Measurements from ENCODE around the gene LYZL1.

Gene LYZL1

DNA sequence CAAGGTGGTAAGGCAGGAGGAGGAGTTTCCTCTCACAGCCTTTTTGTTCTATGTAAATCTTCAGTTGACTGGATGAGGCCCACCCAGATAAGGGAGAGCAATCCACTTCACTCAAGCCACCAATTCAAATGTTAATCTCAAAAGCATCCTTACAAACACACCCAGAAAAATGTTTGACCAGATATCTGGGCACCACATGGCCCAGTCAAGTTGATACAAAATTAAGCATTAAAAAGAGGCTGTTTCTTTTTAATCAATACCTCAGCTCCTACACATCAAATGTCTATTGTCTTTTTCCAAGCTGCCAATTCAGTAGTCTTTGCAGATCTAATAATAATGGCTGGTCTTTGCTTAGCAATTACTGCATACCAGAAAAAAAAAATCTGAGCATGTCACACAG lies 18.0 kb upstream of the LYZL1 start:
- TF ChIP-seq ZFP30 (CRISPR knock-in tag; IDR thresholded peaks at IDR 0.05) (no peak), RARB (CRISPR knock-in tag; IDR thresholded peaks at IDR 0.05) (no peak), ZNF70 (CRISPR knock-in tag; IDR thresholded peaks at IDR 0.05) (no peak), ARNTL (CRISPR knock-in tag; IDR thresholded peaks at IDR 0.05; ENCODE audit: borderline replicate concordance, low read depth) (no peak), ZNF8 (CRISPR knock-in tag; IDR thresholded peaks at IDR 0.05) (no peak), TCF4 (CRISPR knock-in tag; IDR thresholded peaks at IDR 0.05; ENCODE audit: borderline replicate concordance) (no peak), CSDC2 (CRISPR knock-in tag; IDR thresholded peaks at IDR 0.05) (no peak), ESRRG (CRISPR knock-in tag; IDR thresholded peaks at IDR 0.05) (no peak), BACH2 (CRISPR knock-in tag; IDR thresholded peaks at IDR 0.05; ENCODE audit: borderline replicate concordance) (no peak), ZC3H10 (CRISPR knock-in tag; IDR thresholded peaks at IDR 0.05) (no peak)
- TF ChIP-seq, protein P1, sequence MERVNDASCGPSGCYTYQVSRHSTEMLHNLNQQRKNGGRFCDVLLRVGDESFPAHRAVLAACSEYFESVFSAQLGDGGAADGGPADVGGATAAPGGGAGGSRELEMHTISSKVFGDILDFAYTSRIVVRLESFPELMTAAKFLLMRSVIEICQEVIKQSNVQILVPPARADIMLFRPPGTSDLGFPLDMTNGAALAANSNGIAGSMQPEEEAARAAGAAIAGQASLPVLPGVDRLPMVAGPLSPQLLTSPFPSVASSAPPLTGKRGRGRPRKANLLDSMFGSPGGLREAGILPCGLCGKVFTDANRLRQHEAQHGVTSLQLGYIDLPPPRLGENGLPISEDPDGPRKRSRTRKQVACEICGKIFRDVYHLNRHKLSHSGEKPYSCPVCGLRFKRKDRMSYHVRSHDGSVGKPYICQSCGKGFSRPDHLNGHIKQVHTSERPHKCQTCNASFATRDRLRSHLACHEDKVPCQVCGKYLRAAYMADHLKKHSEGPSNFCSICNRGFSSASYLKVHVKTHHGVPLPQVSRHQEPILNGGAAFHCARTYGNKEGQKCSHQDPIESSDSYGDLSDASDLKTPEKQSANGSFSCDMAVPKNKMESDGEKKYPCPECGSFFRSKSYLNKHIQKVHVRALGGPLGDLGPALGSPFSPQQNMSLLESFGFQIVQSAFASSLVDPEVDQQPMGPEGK (CRISPR knock-in tag; IDR thresholded peaks at IDR 0.05; ENCODE audit: borderline replicate concordance): no peak
- TF ChIP-seq, protein P2, sequence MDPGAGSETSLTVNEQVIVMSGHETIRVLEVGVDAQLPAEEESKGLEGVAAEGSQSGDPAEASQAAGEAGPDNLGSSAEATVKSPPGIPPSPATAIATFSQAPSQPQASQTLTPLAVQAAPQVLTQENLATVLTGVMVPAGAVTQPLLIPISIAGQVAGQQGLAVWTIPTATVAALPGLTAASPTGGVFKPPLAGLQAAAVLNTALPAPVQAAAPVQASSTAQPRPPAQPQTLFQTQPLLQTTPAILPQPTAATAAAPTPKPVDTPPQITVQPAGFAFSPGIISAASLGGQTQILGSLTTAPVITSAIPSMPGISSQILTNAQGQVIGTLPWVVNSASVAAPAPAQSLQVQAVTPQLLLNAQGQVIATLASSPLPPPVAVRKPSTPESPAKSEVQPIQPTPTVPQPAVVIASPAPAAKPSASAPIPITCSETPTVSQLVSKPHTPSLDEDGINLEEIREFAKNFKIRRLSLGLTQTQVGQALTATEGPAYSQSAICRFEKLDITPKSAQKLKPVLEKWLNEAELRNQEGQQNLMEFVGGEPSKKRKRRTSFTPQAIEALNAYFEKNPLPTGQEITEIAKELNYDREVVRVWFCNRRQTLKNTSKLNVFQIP (CRISPR knock-in tag; IDR thresholded peaks at IDR 0.05; ENCODE audit: borderline replicate concordance, low read depth): no peak
- TF ChIP-seq, protein P3, sequence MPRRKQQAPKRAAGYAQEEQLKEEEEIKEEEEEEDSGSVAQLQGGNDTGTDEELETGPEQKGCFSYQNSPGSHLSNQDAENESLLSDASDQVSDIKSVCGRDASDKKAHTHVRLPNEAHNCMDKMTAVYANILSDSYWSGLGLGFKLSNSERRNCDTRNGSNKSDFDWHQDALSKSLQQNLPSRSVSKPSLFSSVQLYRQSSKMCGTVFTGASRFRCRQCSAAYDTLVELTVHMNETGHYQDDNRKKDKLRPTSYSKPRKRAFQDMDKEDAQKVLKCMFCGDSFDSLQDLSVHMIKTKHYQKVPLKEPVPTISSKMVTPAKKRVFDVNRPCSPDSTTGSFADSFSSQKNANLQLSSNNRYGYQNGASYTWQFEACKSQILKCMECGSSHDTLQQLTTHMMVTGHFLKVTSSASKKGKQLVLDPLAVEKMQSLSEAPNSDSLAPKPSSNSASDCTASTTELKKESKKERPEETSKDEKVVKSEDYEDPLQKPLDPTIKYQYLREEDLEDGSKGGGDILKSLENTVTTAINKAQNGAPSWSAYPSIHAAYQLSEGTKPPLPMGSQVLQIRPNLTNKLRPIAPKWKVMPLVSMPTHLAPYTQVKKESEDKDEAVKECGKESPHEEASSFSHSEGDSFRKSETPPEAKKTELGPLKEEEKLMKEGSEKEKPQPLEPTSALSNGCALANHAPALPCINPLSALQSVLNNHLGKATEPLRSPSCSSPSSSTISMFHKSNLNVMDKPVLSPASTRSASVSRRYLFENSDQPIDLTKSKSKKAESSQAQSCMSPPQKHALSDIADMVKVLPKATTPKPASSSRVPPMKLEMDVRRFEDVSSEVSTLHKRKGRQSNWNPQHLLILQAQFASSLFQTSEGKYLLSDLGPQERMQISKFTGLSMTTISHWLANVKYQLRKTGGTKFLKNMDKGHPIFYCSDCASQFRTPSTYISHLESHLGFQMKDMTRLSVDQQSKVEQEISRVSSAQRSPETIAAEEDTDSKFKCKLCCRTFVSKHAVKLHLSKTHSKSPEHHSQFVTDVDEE (CRISPR knock-in tag; IDR thresholded peaks at IDR 0.05): no peak
- TF ChIP-seq, protein P4, sequence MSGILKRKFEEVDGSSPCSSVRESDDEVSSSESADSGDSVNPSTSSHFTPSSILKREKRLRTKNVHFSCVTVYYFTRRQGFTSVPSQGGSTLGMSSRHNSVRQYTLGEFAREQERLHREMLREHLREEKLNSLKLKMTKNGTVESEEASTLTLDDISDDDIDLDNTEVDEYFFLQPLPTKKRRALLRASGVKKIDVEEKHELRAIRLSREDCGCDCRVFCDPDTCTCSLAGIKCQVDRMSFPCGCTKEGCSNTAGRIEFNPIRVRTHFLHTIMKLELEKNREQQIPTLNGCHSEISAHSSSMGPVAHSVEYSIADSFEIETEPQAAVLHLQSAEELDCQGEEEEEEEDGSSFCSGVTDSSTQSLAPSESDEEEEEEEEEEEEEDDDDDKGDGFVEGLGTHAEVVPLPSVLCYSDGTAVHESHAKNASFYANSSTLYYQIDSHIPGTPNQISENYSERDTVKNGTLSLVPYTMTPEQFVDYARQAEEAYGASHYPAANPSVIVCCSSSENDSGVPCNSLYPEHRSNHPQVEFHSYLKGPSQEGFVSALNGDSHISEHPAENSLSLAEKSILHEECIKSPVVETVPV (CRISPR knock-in tag; IDR thresholded peaks at IDR 0.05): no peak
- ATAC-seq: no peak

DNA sequence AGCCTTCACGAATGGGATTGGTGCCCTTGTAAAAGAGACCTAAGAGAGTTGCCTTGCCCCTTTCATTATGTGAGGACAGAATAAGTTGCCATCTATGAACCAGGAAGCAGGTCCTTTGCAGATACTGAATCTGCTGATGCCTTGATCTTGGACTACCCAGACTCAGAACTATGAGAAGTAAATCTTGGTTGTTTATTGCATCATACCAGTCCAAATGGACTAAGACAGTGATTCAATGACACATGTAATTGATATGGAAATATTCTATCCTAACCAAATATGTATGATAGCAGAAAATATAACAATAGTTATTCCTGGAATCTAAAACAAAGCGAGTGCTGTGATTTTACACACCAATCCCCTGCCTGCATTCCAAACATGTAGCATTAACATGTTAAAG lies 17.0 kb upstream of the LYZL1 start:
- no peak for ATAC-seq
- TF ChIP-seq ZNF70 (CRISPR knock-in tag; IDR thresholded peaks at IDR 0.05): no peak
- TF ChIP-seq, protein P1 (CRISPR knock-in tag; IDR thresholded peaks at IDR 0.05; ENCODE audit: borderline replicate concordance): no peak
- no peak for TF ChIP-seq ESRRG (CRISPR knock-in tag; IDR thresholded peaks at IDR 0.05)
- no peak for TF ChIP-seq ARNTL (CRISPR knock-in tag; IDR thresholded peaks at IDR 0.05; ENCODE audit: borderline replicate concordance, low read depth)
- no peak for TF ChIP-seq ZFP30 (CRISPR knock-in tag; IDR thresholded peaks at IDR 0.05)
- no peak for TF ChIP-seq RARB (CRISPR knock-in tag; IDR thresholded peaks at IDR 0.05)
- no peak for TF ChIP-seq BACH2 (CRISPR knock-in tag; IDR thresholded peaks at IDR 0.05; ENCODE audit: borderline replicate concordance)
- TF ChIP-seq TOX (CRISPR knock-in tag; IDR thresholded peaks at IDR 0.05; ENCODE audit: borderline replicate concordance): no peak
- no peak for TF ChIP-seq ZFP3 (CRISPR knock-in tag; IDR thresholded peaks at IDR 0.05)

- ATAC-seq: no peak
- TF ChIP-seq TOX (CRISPR knock-in tag; IDR thresholded peaks at IDR 0.05; ENCODE audit: borderline replicate concordance) (no peak), ISL1 (CRISPR knock-in tag; IDR thresholded peaks at IDR 0.05) (no peak), PPARA (CRISPR knock-in tag; IDR thresholded peaks at IDR 0.05; ENCODE audit: borderline replicate concordance) (no peak), TCF4 (CRISPR knock-in tag; IDR thresholded peaks at IDR 0.05; ENCODE audit: borderline replicate concordance) (no peak), GLIS3 (CRISPR knock-in tag; IDR thresholded peaks at IDR 0.05) (no peak), OSR1 (CRISPR knock-in tag; IDR thresholded peaks at IDR 0.05) (no peak), ZFP3 (CRISPR knock-in tag; IDR thresholded peaks at IDR 0.05) (no peak), ZFP30 (CRISPR knock-in tag; IDR thresholded peaks at IDR 0.05) (no peak), RARB (CRISPR knock-in tag; IDR thresholded peaks at IDR 0.05) (no peak), ZNF70 (CRISPR knock-in tag; IDR thresholded peaks at IDR 0.05) (no peak), CSDC2 (CRISPR knock-in tag; IDR thresholded peaks at IDR 0.05) (no peak)
- TF ChIP-seq, protein P3 (CRISPR knock-in tag; IDR thresholded peaks at IDR 0.05): no peak
- TF ChIP-seq, protein P5, sequence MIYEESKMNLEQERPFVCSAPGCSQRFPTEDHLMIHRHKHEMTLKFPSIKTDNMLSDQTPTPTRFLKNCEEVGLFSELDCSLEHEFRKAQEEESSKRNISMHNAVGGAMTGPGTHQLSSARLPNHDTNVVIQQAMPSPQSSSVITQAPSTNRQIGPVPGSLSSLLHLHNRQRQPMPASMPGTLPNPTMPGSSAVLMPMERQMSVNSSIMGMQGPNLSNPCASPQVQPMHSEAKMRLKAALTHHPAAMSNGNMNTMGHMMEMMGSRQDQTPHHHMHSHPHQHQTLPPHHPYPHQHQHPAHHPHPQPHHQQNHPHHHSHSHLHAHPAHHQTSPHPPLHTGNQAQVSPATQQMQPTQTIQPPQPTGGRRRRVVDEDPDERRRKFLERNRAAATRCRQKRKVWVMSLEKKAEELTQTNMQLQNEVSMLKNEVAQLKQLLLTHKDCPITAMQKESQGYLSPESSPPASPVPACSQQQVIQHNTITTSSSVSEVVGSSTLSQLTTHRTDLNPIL (CRISPR knock-in tag; IDR thresholded peaks at IDR 0.05; ENCODE audit: low read depth): no peak
- TF ChIP-seq, protein P4 (CRISPR knock-in tag; IDR thresholded peaks at IDR 0.05): no peak
Observed at GRCh38 chr10:29273478-29273877, 15.4 kb upstream of the LYZL1 start.

Data from SK-N-SH treated with all-trans-retinoic acid at 6 μM for 48 hours (cell line).